ENCODE data around the gene ARFGAP1. TPM values are rescaled to one million over a fixed set of nuclear protein-coding genes. Genes with fewer than 3 reads are reported as not detected.

Gene ARFGAP1
- total and polyA plus RNA-seq, 2 of the 8 experiments (the other 6 are each of a cell fraction or from before 2014, with no cell fraction given), result 93.7 to 100 TPM

- TF ChIP-seq CHD7 (IDR thresholded peaks at IDR 0.05; ENCODE audit: insufficient replicate concordance, low read length) (no peak), EGR1 (IDR thresholded peaks at IDR 0.05; ENCODE audit: borderline replicate concordance, low read depth, low read length) (0 out of 2 replicates have a peak, but pooled peaks have one; percentile 37), CTCF (IDR thresholded peaks at IDR 0.05; ENCODE audit: control extremely low read depth in 1 of 3, insufficient read depth in 1 of 3, low read depth in 1 of 3, low read length in 3 of 3) (peak; percentile 86 to 90 (median 86)), GABPA (IDR thresholded peaks at IDR 0.05; ENCODE audit: borderline replicate concordance, insufficient read depth, low read length) (peak; percentile 82; the same call in 1 of the 2 replicates)
Measured at GRCh38 chr20:63290677-63291472, 18.3 kb downstream of the ARFGAP1 start (continued).
